Suprapubic skin (tissue), 3 donors: ENCODE data around the gene LMBR1L.

Experiments used
- POLR2A ChIP-seq, 2 donors: fragments of 450-650 bp; IDR thresholded peaks; one replicate each; pipeline ENCODE4 v1.6.1; 2017; ENCODE audit warnings: antibody characterized with exemption in 2 of 2, mild to moderate bottlenecking in 2 of 2, moderate library complexity in 2 of 2
- TF ChIP-seq, protein P1 (sequence below), 2 donors: fragments of 200-600 bp in 1 of 2; fragments of 450-650 bp in 1 of 2; sonication (generic) in 1 of 2; IDR thresholded peaks; one replicate each; pipeline ENCODE4 v1.5.1; 2016 to 2019; ENCODE audit warnings: antibody characterized with exemption in 2 of 2, mild to moderate bottlenecking in 1 of 2, moderate library complexity in 1 of 2

DNA sequence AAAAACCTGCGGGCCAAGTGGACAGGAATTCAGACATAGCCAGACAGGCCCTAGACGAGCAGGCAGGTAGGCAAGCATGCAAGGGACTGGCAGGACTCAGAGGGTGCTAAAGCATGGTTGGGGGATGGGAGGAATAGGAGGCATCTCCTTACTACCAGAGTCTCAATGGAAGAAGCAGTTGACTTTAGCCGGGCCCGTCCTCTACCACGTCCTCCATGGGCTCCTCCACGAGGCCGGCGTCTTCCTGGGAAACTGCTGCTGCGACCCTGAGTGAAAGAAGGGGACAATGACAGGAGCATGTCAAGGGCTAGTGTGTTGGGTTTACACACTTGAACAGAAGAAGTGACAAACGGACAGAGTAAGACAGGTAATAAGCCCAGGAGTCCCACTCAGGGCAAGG lies 61.7 kb downstream of the LMBR1L start:
- TF ChIP-seq, protein P1, sequence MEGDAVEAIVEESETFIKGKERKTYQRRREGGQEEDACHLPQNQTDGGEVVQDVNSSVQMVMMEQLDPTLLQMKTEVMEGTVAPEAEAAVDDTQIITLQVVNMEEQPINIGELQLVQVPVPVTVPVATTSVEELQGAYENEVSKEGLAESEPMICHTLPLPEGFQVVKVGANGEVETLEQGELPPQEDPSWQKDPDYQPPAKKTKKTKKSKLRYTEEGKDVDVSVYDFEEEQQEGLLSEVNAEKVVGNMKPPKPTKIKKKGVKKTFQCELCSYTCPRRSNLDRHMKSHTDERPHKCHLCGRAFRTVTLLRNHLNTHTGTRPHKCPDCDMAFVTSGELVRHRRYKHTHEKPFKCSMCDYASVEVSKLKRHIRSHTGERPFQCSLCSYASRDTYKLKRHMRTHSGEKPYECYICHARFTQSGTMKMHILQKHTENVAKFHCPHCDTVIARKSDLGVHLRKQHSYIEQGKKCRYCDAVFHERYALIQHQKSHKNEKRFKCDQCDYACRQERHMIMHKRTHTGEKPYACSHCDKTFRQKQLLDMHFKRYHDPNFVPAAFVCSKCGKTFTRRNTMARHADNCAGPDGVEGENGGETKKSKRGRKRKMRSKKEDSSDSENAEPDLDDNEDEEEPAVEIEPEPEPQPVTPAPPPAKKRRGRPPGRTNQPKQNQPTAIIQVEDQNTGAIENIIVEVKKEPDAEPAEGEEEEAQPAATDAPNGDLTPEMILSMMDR (IDR thresholded peaks at IDR 0.05), result no peak
- no peak for TF ChIP-seq POLR2A (IDR thresholded peaks at IDR 0.05)
